Epithelial cell of proximal tubule (primary cell): ENCODE measurements around the gene RABEP1. TPM values are rescaled to one million over a fixed set of nuclear protein-coding genes. Genes with fewer than 3 reads are reported as not detected.
A peak's percentile ranks its signal among the peaks of the same experiment; 100 is the strongest.
"Not testable (repeated sequence)": the region's sequence is repeated elsewhere in the genome, so short reads cannot be mapped to it uniquely, and the experiment has no call there.

Experiments used
- DNase-seq: peaks from one replicate; pipeline ENCODE4 v3.0.0-alpha.2; 2011; ENCODE audit warnings: low read depth
- H3K4me3 ChIP-seq: 2 replicates; pipeline ENCODE4 v1.5.1; 2011; ENCODE audit warnings: low read depth, mild to moderate bottlenecking, low read length
- CTCF ChIP-seq: conservative IDR thresholded peaks from 2 replicates; pipeline ENCODE4 v1.5.1; 2012; ENCODE audit warnings: low read depth, mild to moderate bottlenecking, low read length
- total RNA-seq: library from RNA; depleted of rRNA; stranded (reverse); fragments of >200 nt; gene quantifications from 2 replicates; pipeline ENCODE4 v1.2.3, GENCODE V29; 2015

RABEP1 gene
- total RNA-seq: 20.6 and 21.4 TPM in 2 replicates

- peak within 1 kb of the TSS; percentile 74 for H3K4me3 ChIP-seq
- no peak for DNase-seq
- peak; percentile 26 for TF ChIP-seq CTCF
Measured at GRCh38 chr17:5281814-5282641, at the start of gene RABEP1. Gene RABEP1 (plus strand): TSS chr17:5282284. CDS start chr17:5282487, 203 bp downstream.

GRCh38 chr17:5233492-5233891 is 48.6 kb upstream of the RABEP1 start:
- DNase-seq, H3K4me3 ChIP-seq: not testable (repeated sequence)

- no peak for DNase-seq
- H3K4me3 ChIP-seq: no peak within 1 kb of the TSS
- no peak for TF ChIP-seq CTCF
Measured at GRCh38 chr17:5234645-5235576, 47.2 kb upstream of the RABEP1 start, which contains the start of gene SCIMP. Gene SCIMP (minus strand): TSS chr17:5234860. CDS start chr17:5234755, 105 bp downstream.

GRCh38 chr17:5236938-5237540 is 45.0 kb upstream of the RABEP1 start:
- no peak overlapping the region for H3K4me3 ChIP-seq
- no peak for DNase-seq
- no peak for TF ChIP-seq CTCF

GRCh38 chr17:5237541-5238016 is 44.5 kb upstream of the RABEP1 start:
- peak; percentile 90 for TF ChIP-seq CTCF
- DNase-seq: no peak
- no peak overlapping the region for H3K4me3 ChIP-seq

GRCh38 chr17:5238333-5238732 is 43.8 kb upstream of the RABEP1 start:
- no peak for TF ChIP-seq CTCF
- no peak for DNase-seq
- H3K4me3 ChIP-seq: no peak overlapping the region

- DNase-seq, H3K4me3 ChIP-seq: not testable (repeated sequence)
Measured at GRCh38 chr17:5239769-5240168, 42.3 kb upstream of the RABEP1 start.
